Neuronal stem cell (in vitro differentiated cells): ENCODE measurements around the gene NECTIN3.

Source experiments
- DNase-seq: peaks from one replicate; pipeline ENCODE4 v3.0.0-alpha.2; 2013; ENCODE audit warnings: low spot score
- H2AFZ ChIP-seq: one replicate; pipeline ENCODE4 v1.6.1; 2013; ENCODE audit warnings: mild to moderate bottlenecking, low read length, inconsistent platforms
- H2AK5ac ChIP-seq: 2 replicates; pipeline ENCODE4 v1.6.1; 2013; ENCODE audit warnings: low read depth, mild to moderate bottlenecking, inconsistent platforms, low read length, moderate library complexity, mixed read lengths
- H2BK120ac ChIP-seq: 2 replicates; pipeline ENCODE4 v1.6.1; 2013; ENCODE audit warnings: low read depth, mild to moderate bottlenecking, inconsistent platforms, low read length, moderate library complexity, mixed read lengths
- H2BK12ac ChIP-seq: one replicate; pipeline ENCODE4 v1.6.1; 2013; ENCODE audit warnings: low read length, inconsistent platforms
- H2BK15ac ChIP-seq: 2 replicates; pipeline ENCODE4 v1.6.1; 2013; ENCODE audit warnings: mild to moderate bottlenecking, low read length, inconsistent platforms, mixed read lengths
- H2BK5ac ChIP-seq: one replicate; pipeline ENCODE4 v1.6.1; 2013; ENCODE audit warnings: inconsistent platforms, mild to moderate bottlenecking, low read length, moderate library complexity
- H3K14ac ChIP-seq: one replicate; pipeline ENCODE4 v1.6.1; 2013; ENCODE audit warnings: low read length, inconsistent platforms
- H3K18ac ChIP-seq: 2 replicates; pipeline ENCODE4 v1.6.1; 2013; ENCODE audit warnings: low read length, inconsistent platforms
- H3K23ac ChIP-seq: 2 replicates; pipeline ENCODE4 v1.6.1; 2013; ENCODE audit warnings: low read depth, mild to moderate bottlenecking, mixed read lengths, low read length, inconsistent platforms; ENCODE audit not compliant: poor library complexity
- H3K27ac ChIP-seq: replicated peaks from 3 replicates; pipeline ENCODE4 v1.5.1; 2013; ENCODE audit warnings: low read length, inconsistent platforms
- H3K27me3 ChIP-seq, 3 experiments: 2 replicates each; pipeline ENCODE4 v1.6.1; 2013; ENCODE audit warnings: low read length in 3 of 3, mild to moderate bottlenecking in 2 of 3, inconsistent platforms in 1 of 3, low read depth in 1 of 3, mixed read lengths in 1 of 3, moderate library complexity in 1 of 3; ENCODE audit not compliant: control insufficient read depth in 3 of 3, insufficient read depth in 3 of 3
- H3K36me3 ChIP-seq, 2 donors: replicated peaks in 1 of 2; 2 replicates each; pipeline ENCODE4 v1.6.1; 2013; ENCODE audit warnings: low read length in 2 of 2; ENCODE audit not compliant: control insufficient read depth in 2 of 2, insufficient read depth in 2 of 2
- H3K4ac ChIP-seq: 2 replicates; pipeline ENCODE4 v1.6.1; 2013; ENCODE audit warnings: inconsistent platforms, mild to moderate bottlenecking, low read length, moderate library complexity
- H3K4me1 ChIP-seq, 2 donors: 1 replicate in 1 of 2; 2 replicates in 1 of 2; pipeline ENCODE4 v1.6.1; 2013; ENCODE audit warnings: low read length in 2 of 2, low read depth in 1 of 2; ENCODE audit not compliant: control insufficient read depth in 2 of 2, insufficient read depth in 1 of 2
- H3K4me2 ChIP-seq: one replicate; pipeline ENCODE4 v1.6.1; 2013; ENCODE audit warnings: mild to moderate bottlenecking, low read length, inconsistent platforms; ENCODE audit not compliant: insufficient read depth, poor library complexity, severe bottlenecking
- H3K4me3 ChIP-seq, 2 donors: 2 replicates each; pipeline ENCODE4 v1.5.1; 2013; ENCODE audit warnings: low read length in 2 of 2, mild to moderate bottlenecking in 2 of 2, inconsistent platforms in 1 of 2, moderate library complexity in 1 of 2
- H3K79me1 ChIP-seq: one replicate; pipeline ENCODE4 v1.6.1; 2013; ENCODE audit warnings: low read depth, mild to moderate bottlenecking, inconsistent platforms, low read length, moderate library complexity
- H3K9ac ChIP-seq: one replicate; pipeline ENCODE4 v1.6.1; 2013; ENCODE audit warnings: mild to moderate bottlenecking, low read depth, low read length, inconsistent platforms; ENCODE audit not compliant: poor library complexity
- H3K9me3 ChIP-seq, 2 donors: replicated peaks in 1 of 2; 2 replicates each; pipeline versions ENCODE3 to v1.6.1; 2013; ENCODE audit warnings: low read length in 2 of 2, mild to moderate bottlenecking in 2 of 2, inconsistent platforms in 1 of 2, low read depth in 1 of 2, mixed read lengths in 1 of 2, moderate library complexity in 1 of 2; ENCODE audit not compliant: control insufficient read depth in 2 of 2, insufficient read depth in 1 of 2
- H4K8ac ChIP-seq: one replicate; pipeline ENCODE4 v1.6.1; 2013; ENCODE audit warnings: low read depth, mild to moderate bottlenecking, inconsistent platforms, low read length, moderate library complexity
- H4K91ac ChIP-seq: one replicate; pipeline ENCODE4 v1.6.1; 2013; ENCODE audit warnings: low read length, low read depth, mild to moderate bottlenecking, inconsistent platforms; ENCODE audit not compliant: poor library complexity
- WGBS, 2 donors: extraction: QIAGEN DNeasy Blood & Tissue Kit; methylation state at CpG; one replicate each; pipeline ENCODE4 v1.1.7; 2013; ENCODE audit warnings: missing lambda C conversion rate in 2 of 2, mixed read lengths in 1 of 2; ENCODE audit not compliant: insufficient read length in 2 of 2, insufficient replicate concordance in 1 of 2; ENCODE audit errors: extremely low coverage in 2 of 2; 5-methylcytosine and 5-hydroxymethylcytosine counted together

Gene NECTIN3

GRCh38 chr3:111080413-111080812 is 8.8 kb downstream of the NECTIN3 start:
- Histone ChIP-seq H3K9me3 (peaks cover 0 to 5% of the 10 kb centered on the region in 2 donors), H3K36me3 (no peaks in the 10 kb centered on the region), H2BK12ac (no peak overlapping the region), H3K4me1 (peaks cover 0 to 8% of the 10 kb centered on the region in 2 donors), H2BK15ac (no peak overlapping the region), H2BK5ac (no peak overlapping the region), H3K18ac (no peak overlapping the region), H2BK120ac (no peak overlapping the region), H3K27ac (no peak overlapping the region), H3K79me1 (no peaks in the 10 kb centered on the region), H3K4me3 (no peak overlapping the region), H4K91ac (no peak overlapping the region), H3K4ac (no peak overlapping the region), H2AFZ (no peak overlapping the region), H4K8ac (no peak overlapping the region), H3K9ac (no peak overlapping the region), H3K27me3 (no peaks in the 10 kb centered on the region), H3K23ac (no peak overlapping the region), H3K4me2 (no peak overlapping the region), H2AK5ac (no peak overlapping the region), H3K14ac (no peak overlapping the region)
- DNase-seq, result no peak
- no CpG with 5 or more reads among the region's 1 CpG for WGBS, 2 donors

- no peak overlapping the region for H3K4me2 ChIP-seq
- no CpG with 5 or more reads among the region's 3 CpGs for WGBS, 2 donors
- no peaks in the 10 kb centered on the region for H3K27me3 ChIP-seq
- no peak overlapping the region for H3K23ac ChIP-seq
- no peak overlapping the region for H3K9ac ChIP-seq
- H4K91ac ChIP-seq, result no peak overlapping the region
- H2BK5ac ChIP-seq, result no peak overlapping the region
- DNase-seq, result no peak
- H3K18ac ChIP-seq, result no peak overlapping the region
- H3K4ac ChIP-seq, result no peak overlapping the region
- no peak overlapping the region for H2BK120ac ChIP-seq
- H2BK15ac ChIP-seq, result no peak overlapping the region
- H3K79me1 ChIP-seq, result no peaks in the 10 kb centered on the region
- no peak overlapping the region for H3K14ac ChIP-seq
- H3K9me3 ChIP-seq, result peaks cover 0 to 7% of the 10 kb centered on the region in 2 donors
- H3K4me3 ChIP-seq, result no peak overlapping the region
- H3K36me3 ChIP-seq, result no peaks in the 10 kb centered on the region
- H2AFZ ChIP-seq, result no peak overlapping the region
- no peak overlapping the region for H2BK12ac ChIP-seq
- no peak overlapping the region for H4K8ac ChIP-seq
- H2AK5ac ChIP-seq, result no peak overlapping the region
- no peak overlapping the region for H3K27ac ChIP-seq
- peaks cover 0 to 8% of the 10 kb centered on the region in 2 donors for H3K4me1 ChIP-seq
Observed at GRCh38 chr3:111081008-111081545, 9.5 kb downstream of the NECTIN3 start.

GRCh38 chr3:111084911-111085310 is 13.3 kb downstream of the NECTIN3 start:
- Histone ChIP-seq H2AK5ac (no peak overlapping the region), H2BK15ac (no peak overlapping the region), H3K9me3 (peaks cover 0 to 7% of the 10 kb centered on the region in 2 donors), H4K91ac (no peak overlapping the region), H3K9ac (no peak overlapping the region), H3K4ac (no peak overlapping the region), H3K18ac (no peak overlapping the region), H2BK120ac (no peak overlapping the region), H3K23ac (no peak overlapping the region), H3K27ac (no peak overlapping the region), H3K4me3 (no peak overlapping the region), H3K4me2 (no peak overlapping the region), H2BK5ac (no peak overlapping the region), H3K79me1 (no peaks in the 10 kb centered on the region), H2BK12ac (no peak overlapping the region), H3K4me1 (peaks cover 0 to 5% of the 10 kb centered on the region in 2 donors), H3K27me3 (no peaks in the 10 kb centered on the region), H3K14ac (no peak overlapping the region), H4K8ac (no peak overlapping the region), H3K36me3 (no peaks in the 10 kb centered on the region), H2AFZ (no peak overlapping the region)
- no CpG with 5 or more reads among the region's 2 CpGs for WGBS, 2 donors
- no peak for DNase-seq

GRCh38 chr3:111087924-111088469 is 16.4 kb downstream of the NECTIN3 start:
- H3K4ac ChIP-seq, result no peak overlapping the region
- no peak overlapping the region for H2AFZ ChIP-seq
- H2AK5ac ChIP-seq, result no peak overlapping the region
- H2BK15ac ChIP-seq, result no peak overlapping the region
- H3K9me3 ChIP-seq, result peaks cover 0 to 15% of the 10 kb centered on the region in 2 donors
- no peak overlapping the region for H3K9ac ChIP-seq
- H4K8ac ChIP-seq, result no peak overlapping the region
- H3K4me2 ChIP-seq, result no peak overlapping the region
- no peak overlapping the region for H2BK5ac ChIP-seq
- DNase-seq, result no peak
- H3K4me1 ChIP-seq, result peaks cover 0 to 5% of the 10 kb centered on the region in 2 donors
- no peaks in the 10 kb centered on the region for H3K79me1 ChIP-seq
- no peak overlapping the region for H4K91ac ChIP-seq
- H3K36me3 ChIP-seq, result no peaks in the 10 kb centered on the region
- no peak overlapping the region for H2BK12ac ChIP-seq
- peak overlapping the region; percentile 11 for H3K27ac ChIP-seq
- no peak overlapping the region for H3K4me3 ChIP-seq
- H3K14ac ChIP-seq, result no peak overlapping the region
- H2BK120ac ChIP-seq, result no peak overlapping the region
- H3K27me3 ChIP-seq, result no peaks in the 10 kb centered on the region
- H3K23ac ChIP-seq, result no peak overlapping the region
- no peak overlapping the region for H3K18ac ChIP-seq
